Endothelial cell (in vitro differentiated cells): ENCODE results near the gene HTR3D. TPM values are rescaled to one million over a fixed set of nuclear protein-coding genes. Genes with fewer than 3 reads are reported as not detected.
"Not testable (repeated sequence)": the region's sequence is repeated elsewhere in the genome, so short reads cannot be mapped to it uniquely, and the experiment has no call there.

ENCODE experiments used
- DNase-seq: peaks from one replicate; pipeline ENCODE4 v3.0.0; 2021; ENCODE audit warnings: low spot score
- H3K27ac Mint-ChIP-seq: one replicate; pipeline ENCODE4 v1.8.0; 2021; ENCODE audit warnings: mixed read lengths, inconsistent platforms; ENCODE audit not compliant: unreplicated experiment
- H3K27me3 Mint-ChIP-seq: one replicate; pipeline ENCODE4 v1.8.0; 2021; ENCODE audit warnings: mild to moderate bottlenecking, moderate library complexity, mixed read lengths, inconsistent platforms; ENCODE audit not compliant: unreplicated experiment
- H3K36me3 Mint-ChIP-seq: one replicate; pipeline ENCODE4 v1.8.0; 2021; ENCODE audit warnings: mild to moderate bottlenecking, low read depth, mixed read lengths, inconsistent platforms; ENCODE audit not compliant: unreplicated experiment
- H3K4me1 Mint-ChIP-seq: one replicate; pipeline ENCODE4 v1.8.0; 2021; ENCODE audit warnings: mild to moderate bottlenecking, mixed read lengths, inconsistent platforms; ENCODE audit not compliant: unreplicated experiment
- H3K4me3 Mint-ChIP-seq: one replicate; pipeline ENCODE4 v1.8.0; 2021; ENCODE audit warnings: mild to moderate bottlenecking, mixed read lengths, inconsistent platforms; ENCODE audit not compliant: unreplicated experiment
- H3K9me3 Mint-ChIP-seq: one replicate; pipeline ENCODE4 v1.8.0; 2021; ENCODE audit warnings: mixed read lengths, inconsistent platforms; ENCODE audit not compliant: unreplicated experiment
- CTCF ChIP-seq: fragments of 200-600 bp; sonication (generic); IDR thresholded peaks from one replicate; pipeline ENCODE4 v1.5.0; 2021; ENCODE audit warnings: antibody characterized with exemption; ENCODE audit not compliant: unreplicated experiment
- total RNA-seq: library from RNA; stranded (reverse); fragmentation: NEBNext Ultra II Directional; extraction: Animal tissue kit (Norgen Biotek cat#: 25700); gene quantifications from one replicate; pipeline ENCODE4 v1.2.1, GENCODE V29; 2021; ENCODE audit not compliant: unreplicated experiment

HTR3D gene
- total RNA-seq, 1 donor from 2014 or later, result not detected

DNA sequence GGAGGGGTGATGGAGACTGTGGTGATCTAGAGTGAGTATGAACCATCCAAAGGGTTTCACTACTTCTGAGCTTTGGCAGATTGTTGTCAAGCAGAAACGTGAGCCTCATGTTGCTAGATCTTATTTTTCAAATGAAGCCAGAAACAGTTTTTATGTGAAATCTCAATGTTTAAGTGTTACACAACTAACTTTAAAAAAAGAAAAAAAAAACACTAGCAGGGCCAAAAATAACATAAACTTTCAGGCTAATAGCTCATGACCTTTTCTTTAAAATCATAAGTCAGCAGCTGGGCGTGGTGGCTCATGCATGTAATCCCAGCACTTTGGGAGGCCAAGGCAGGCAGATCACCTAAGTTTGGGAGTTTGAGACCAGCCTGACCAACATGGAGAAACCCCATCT, 2.1 kb upstream of the HTR3D start:
- DNase-seq, result no peak
- Mint-ChIP-seq H3K4me3 (no peak overlapping the region), H3K9me3 (no peaks in the 10 kb centered on the region), H3K36me3 (no peaks in the 10 kb centered on the region), H3K4me1 (no peaks in the 10 kb centered on the region), H3K27ac (no peak overlapping the region), H3K27me3 (peaks cover 3% of the 10 kb centered on the region)
- no peak for TF ChIP-seq CTCF

GRCh38 chr3:184030536-184030935, 1.0 kb upstream of the HTR3D start:
- H3K36me3 Mint-ChIP-seq, result no peaks in the 10 kb centered on the region
- TF ChIP-seq CTCF, result no peak
- no peak for DNase-seq
- H3K4me1 Mint-ChIP-seq, result no peaks in the 10 kb centered on the region
- H3K27ac Mint-ChIP-seq, result no peak overlapping the region
- H3K4me3 Mint-ChIP-seq, result no peak overlapping the region
- peaks cover 3% of the 10 kb centered on the region for H3K27me3 Mint-ChIP-seq
- H3K9me3 Mint-ChIP-seq, result no peaks in the 10 kb centered on the region

DNA sequence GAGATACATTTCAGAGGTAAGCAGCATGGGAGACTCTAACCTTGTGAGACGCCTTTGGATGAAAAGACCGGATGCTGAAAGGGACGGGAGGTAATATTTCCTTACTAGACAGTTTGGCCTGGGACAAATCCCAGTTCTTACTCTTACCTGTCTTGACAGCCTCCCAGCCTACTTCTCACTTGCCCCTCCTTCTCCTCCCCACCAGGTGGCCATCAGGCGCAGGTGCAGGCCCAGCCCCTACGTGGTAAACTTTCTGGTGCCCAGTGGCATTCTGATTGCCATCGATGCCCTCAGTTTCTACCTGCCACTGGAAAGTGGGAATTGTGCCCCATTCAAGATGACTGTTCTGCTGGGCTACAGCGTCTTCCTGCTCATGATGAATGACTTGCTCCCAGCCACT, 6.3 kb downstream of the HTR3D start:
- TF ChIP-seq CTCF, result no peak
- DNase-seq, result no peak
- H3K27ac Mint-ChIP-seq, result no peak overlapping the region
- no peaks in the 10 kb centered on the region for H3K36me3 Mint-ChIP-seq
- H3K4me3 Mint-ChIP-seq, result no peak overlapping the region
- no peaks in the 10 kb centered on the region for H3K4me1 Mint-ChIP-seq
- H3K9me3 Mint-ChIP-seq, result no peaks in the 10 kb centered on the region
- peaks cover 1% of the 10 kb centered on the region for H3K27me3 Mint-ChIP-seq

GRCh38 chr3:184038307-184038706, 6.8 kb downstream of the HTR3D start:
- not testable (repeated sequence) for H3K27me3 Mint-ChIP-seq, H3K36me3 Mint-ChIP-seq, H3K4me1 Mint-ChIP-seq, DNase-seq, H3K27ac Mint-ChIP-seq, H3K9me3 Mint-ChIP-seq, H3K4me3 Mint-ChIP-seq

- Mint-ChIP-seq H3K36me3 (no peaks in the 10 kb centered on the region), H3K9me3 (no peaks in the 10 kb centered on the region), H3K27me3 (peaks cover 1% of the 10 kb centered on the region), H3K4me1 (no peaks in the 10 kb centered on the region), H3K4me3 (no peak overlapping the region), H3K27ac (no peak overlapping the region)
- DNase-seq, result no peak
- TF ChIP-seq CTCF, result no peak
These were observed 7.9 kb downstream of the HTR3D start for GRCh38 chr3:184039414-184039813.

- peaks cover 1% of the 10 kb centered on the region for H3K27me3 Mint-ChIP-seq
- H3K4me3 Mint-ChIP-seq, result no peak overlapping the region
- TF ChIP-seq CTCF, result no peak
- no peak overlapping the region for H3K27ac Mint-ChIP-seq
- no peaks in the 10 kb centered on the region for H3K36me3 Mint-ChIP-seq
- no peaks in the 10 kb centered on the region for H3K9me3 Mint-ChIP-seq
- peaks cover 2% of the 10 kb centered on the region for H3K4me1 Mint-ChIP-seq
- DNase-seq, result peak; percentile 28
These were observed 8.5 kb downstream of the HTR3D start for GRCh38 chr3:184040010-184040409.
